HG02973 (cell line): Measurements from ENCODE around the gene WWP2.
"Not testable (repeated sequence)": the region's sequence is repeated elsewhere in the genome, so short reads cannot be mapped to it uniquely, and the experiment has no call there.

Source experiments
- ATAC-seq: cut with Tn5 transposase; IDR thresholded peaks from one replicate; pipeline ENCODE4 v1.9.1; 2021; ENCODE audit warnings: moderate library complexity; ENCODE audit not compliant: unreplicated experiment

WWP2 gene

GRCh38 chr16:69793526-69793925 lies 31.4 kb downstream of the WWP2 start:
- ATAC-seq = no peak

- ATAC-seq = no peak
These were observed 32.4 kb downstream of the WWP2 start for GRCh38 chr16:69794486-69794885.

- ATAC-seq = no peak
These were observed 34.4 kb downstream of the WWP2 start for GRCh38 chr16:69796285-69797118.

- ATAC-seq = no peak
These were observed 36.3 kb downstream of the WWP2 start for GRCh38 chr16:69798466-69798865.

- no peak for ATAC-seq
These were observed 37.5 kb downstream of the WWP2 start for GRCh38 chr16:69799611-69800031.

- no peak for ATAC-seq
These were observed 42.2 kb downstream of the WWP2 start for GRCh38 chr16:69804297-69804696.

GRCh38 chr16:69806776-69807175 lies 44.6 kb downstream of the WWP2 start:
- not testable (repeated sequence) for ATAC-seq

- no peak for ATAC-seq
These were observed 50.5 kb downstream of the WWP2 start for GRCh38 chr16:69812688-69813014.

GRCh38 chr16:69814078-69814477 lies 51.9 kb downstream of the WWP2 start:
- ATAC-seq = no peak

GRCh38 chr16:69814561-69814960 lies 52.4 kb downstream of the WWP2 start:
- ATAC-seq = no peak

- ATAC-seq = not testable (repeated sequence)
These were observed 53.2 kb downstream of the WWP2 start for GRCh38 chr16:69815216-69815883.

- ATAC-seq = no peak
These were observed 54.9 kb downstream of the WWP2 start for GRCh38 chr16:69816996-69817395.

GRCh38 chr16:69818891-69819545 lies 56.9 kb downstream of the WWP2 start:
- no peak for ATAC-seq

- no peak for ATAC-seq
These were observed 58.9 kb downstream of the WWP2 start for GRCh38 chr16:69820926-69821541.

- ATAC-seq = no peak
These were observed 59.7 kb downstream of the WWP2 start for GRCh38 chr16:69821844-69822173.

- no peak for ATAC-seq
These were observed 60.2 kb downstream of the WWP2 start for GRCh38 chr16:69822174-69822935.

- peak; percentile 75 for ATAC-seq
These were observed 61.9 kb downstream of the WWP2 start for GRCh38 chr16:69823831-69824563.

- not testable (repeated sequence) for ATAC-seq
These were observed 62.5 kb downstream of the WWP2 start for GRCh38 chr16:69824564-69825142.

- ATAC-seq = no peak
These were observed 65.4 kb downstream of the WWP2 start for GRCh38 chr16:69827524-69827923.

- no peak for ATAC-seq
These were observed 67.2 kb downstream of the WWP2 start for GRCh38 chr16:69829338-69829737.
